K562 (cell line): ENCODE results near the gene CRADD.

Source experiments
- CREB1 ChIP-seq, 2 experiments: sonication (generic) in 1 of 2; formaldehyde crosslinking in 1 of 2; IDR thresholded peaks; 2 replicates each; pipeline versions ENCODE4 v1.6.1 to v1.8.0; 2012 to 2022; ENCODE audit warnings: inconsistent platforms in 1 of 2, mild to moderate bottlenecking in 1 of 2, missing genetic modification reagents in 1 of 2, moderate library complexity in 1 of 2
- ELF1 ChIP-seq: fragments of 200-800 bp; sonication (Bioruptor generic); IDR thresholded peaks from 2 replicates; pipeline ENCODE4 v1.6.1; 2016; ENCODE audit warnings: missing genetic modification characterization, missing compliant biosample characterization
- EP300 ChIP-seq: IDR thresholded peaks from 2 replicates; pipeline ENCODE4 v1.6.1; 2012; ENCODE audit warnings: low read length, improper control_type of control experiment
- HDAC1 ChIP-seq, 2 experiments: fragments of 450-650 bp; IDR thresholded peaks; 2 replicates each; pipeline ENCODE4 v1.6.1; 2016 to 2017; ENCODE audit warnings: inconsistent platforms in 1 of 2, mild to moderate bottlenecking in 1 of 2, moderate library complexity in 1 of 2
- MAFG ChIP-seq: fragments of 450-650 bp; conservative IDR thresholded peaks from 2 replicates; pipeline ENCODE4 v1.6.1; 2016; ENCODE audit warnings: missing genetic modification characterization, missing compliant biosample characterization
- U2AF1 ChIP-seq: fragments of 200-400 bp; formaldehyde crosslinking; optimal IDR thresholded peaks from 2 replicates; pipeline ENCODE3; 2017; ENCODE audit warnings: mild to moderate bottlenecking, low read depth, low read length, moderate library complexity
- U2AF2 ChIP-seq: fragments of 200-400 bp; formaldehyde crosslinking; optimal IDR thresholded peaks from 2 replicates; pipeline ENCODE3; 2017; ENCODE audit warnings: low read depth, mild to moderate bottlenecking, low read length
- YBX1 ChIP-seq: fragments of 450-650 bp; IDR thresholded peaks from 2 replicates; pipeline ENCODE4 v1.7.1; 2016; ENCODE audit warnings: mild to moderate bottlenecking
- ZNF124 ChIP-seq: sonication (generic); formaldehyde crosslinking; IDR thresholded peaks from 2 replicates; pipeline ENCODE4 v1.8.1; 2022; ENCODE audit warnings: missing genetic modification reagents
- ZNF561 ChIP-seq: fragments of 450-650 bp; formaldehyde crosslinking; conservative IDR thresholded peaks from 2 replicates; pipeline ENCODE4 v1.4.0; 2020; ENCODE audit warnings: mild to moderate bottlenecking, moderate library complexity
- TF ChIP-seq, protein P1 (sequence below), 3 experiments: IDR thresholded peaks in 2 of 3; conservative IDR thresholded peaks in 1 of 3; 2 replicates each; pipeline ENCODE4 v1.5.1; 2011 to 2012; ENCODE audit warnings: low read length in 3 of 3, mild to moderate bottlenecking in 3 of 3, control low read depth in 2 of 3, improper control_type of control experiment in 1 of 3, inconsistent platforms in 1 of 3, low read depth in 1 of 3, mixed read lengths in 1 of 3, moderate library complexity in 1 of 3; ENCODE audit not compliant: insufficient read depth in 2 of 3
- TF ChIP-seq, protein P2 (sequence below): sonication (generic); formaldehyde crosslinking; IDR thresholded peaks from 2 replicates; pipeline ENCODE4 v1.8.1; 2023; ENCODE audit warnings: mild to moderate bottlenecking, missing genetic modification reagents, moderate library complexity
- TF ChIP-seq, protein P3 (sequence below): sonication (generic); formaldehyde crosslinking; IDR thresholded peaks from 2 replicates; pipeline ENCODE4 v1.8.1; 2022; ENCODE audit warnings: missing genetic modification reagents

DNA sequence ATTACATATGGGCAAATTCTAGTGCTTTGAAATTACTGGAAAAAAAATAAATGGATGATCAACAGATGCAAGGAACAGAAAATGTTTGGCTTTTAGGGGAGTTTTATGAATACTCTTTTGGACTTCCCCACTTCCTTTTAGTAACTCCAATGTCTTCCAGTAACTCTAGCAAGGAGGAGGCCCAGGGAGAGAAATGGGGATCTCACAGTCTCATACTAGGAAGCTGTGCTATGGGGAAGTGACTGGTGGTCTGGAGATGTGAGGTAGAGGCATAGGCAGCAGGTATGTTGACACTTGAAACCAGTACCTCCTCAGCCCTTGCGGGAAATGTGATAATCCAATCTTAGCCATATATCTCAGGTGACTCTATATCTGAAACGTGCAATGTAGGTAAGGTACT is 68.1 kb downstream of the CRADD start:
- TF ChIP-seq ZNF124 (no peak), ZNF561 (no peak), HDAC1 (IDR thresholded peaks at IDR 0.05) (no peak), EP300 (no peak), U2AF2 (no peak), ELF1 (tag) (no peak), MAFG (tag) (no peak), YBX1 (no peak), U2AF1 (no peak), CREB1 (IDR thresholded peaks at IDR 0.05) (no peak), CREB1 (CRISPR knock-in tag; IDR thresholded peaks at IDR 0.05) (no peak)
- TF ChIP-seq, protein P1, sequence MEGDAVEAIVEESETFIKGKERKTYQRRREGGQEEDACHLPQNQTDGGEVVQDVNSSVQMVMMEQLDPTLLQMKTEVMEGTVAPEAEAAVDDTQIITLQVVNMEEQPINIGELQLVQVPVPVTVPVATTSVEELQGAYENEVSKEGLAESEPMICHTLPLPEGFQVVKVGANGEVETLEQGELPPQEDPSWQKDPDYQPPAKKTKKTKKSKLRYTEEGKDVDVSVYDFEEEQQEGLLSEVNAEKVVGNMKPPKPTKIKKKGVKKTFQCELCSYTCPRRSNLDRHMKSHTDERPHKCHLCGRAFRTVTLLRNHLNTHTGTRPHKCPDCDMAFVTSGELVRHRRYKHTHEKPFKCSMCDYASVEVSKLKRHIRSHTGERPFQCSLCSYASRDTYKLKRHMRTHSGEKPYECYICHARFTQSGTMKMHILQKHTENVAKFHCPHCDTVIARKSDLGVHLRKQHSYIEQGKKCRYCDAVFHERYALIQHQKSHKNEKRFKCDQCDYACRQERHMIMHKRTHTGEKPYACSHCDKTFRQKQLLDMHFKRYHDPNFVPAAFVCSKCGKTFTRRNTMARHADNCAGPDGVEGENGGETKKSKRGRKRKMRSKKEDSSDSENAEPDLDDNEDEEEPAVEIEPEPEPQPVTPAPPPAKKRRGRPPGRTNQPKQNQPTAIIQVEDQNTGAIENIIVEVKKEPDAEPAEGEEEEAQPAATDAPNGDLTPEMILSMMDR (IDR thresholded peaks at IDR 0.05 in 2 of 3, conservative IDR thresholded peaks at IDR 0.05 in 1 of 3; ENCODE audit: insufficient read depth in 2 of 3, low read depth in 1 of 3, low read length in 3 of 3), result no peak
- TF ChIP-seq, protein P2, sequence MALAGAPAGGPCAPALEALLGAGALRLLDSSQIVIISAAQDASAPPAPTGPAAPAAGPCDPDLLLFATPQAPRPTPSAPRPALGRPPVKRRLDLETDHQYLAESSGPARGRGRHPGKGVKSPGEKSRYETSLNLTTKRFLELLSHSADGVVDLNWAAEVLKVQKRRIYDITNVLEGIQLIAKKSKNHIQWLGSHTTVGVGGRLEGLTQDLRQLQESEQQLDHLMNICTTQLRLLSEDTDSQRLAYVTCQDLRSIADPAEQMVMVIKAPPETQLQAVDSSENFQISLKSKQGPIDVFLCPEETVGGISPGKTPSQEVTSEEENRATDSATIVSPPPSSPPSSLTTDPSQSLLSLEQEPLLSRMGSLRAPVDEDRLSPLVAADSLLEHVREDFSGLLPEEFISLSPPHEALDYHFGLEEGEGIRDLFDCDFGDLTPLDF (CRISPR knock-in tag), result no peak
- TF ChIP-seq, protein P3, sequence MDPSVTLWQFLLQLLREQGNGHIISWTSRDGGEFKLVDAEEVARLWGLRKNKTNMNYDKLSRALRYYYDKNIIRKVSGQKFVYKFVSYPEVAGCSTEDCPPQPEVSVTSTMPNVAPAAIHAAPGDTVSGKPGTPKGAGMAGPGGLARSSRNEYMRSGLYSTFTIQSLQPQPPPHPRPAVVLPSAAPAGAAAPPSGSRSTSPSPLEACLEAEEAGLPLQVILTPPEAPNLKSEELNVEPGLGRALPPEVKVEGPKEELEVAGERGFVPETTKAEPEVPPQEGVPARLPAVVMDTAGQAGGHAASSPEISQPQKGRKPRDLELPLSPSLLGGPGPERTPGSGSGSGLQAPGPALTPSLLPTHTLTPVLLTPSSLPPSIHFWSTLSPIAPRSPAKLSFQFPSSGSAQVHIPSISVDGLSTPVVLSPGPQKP, result no peak
